ENCODE measurements around the gene RSU1.

The RSU1 gene

DNA sequence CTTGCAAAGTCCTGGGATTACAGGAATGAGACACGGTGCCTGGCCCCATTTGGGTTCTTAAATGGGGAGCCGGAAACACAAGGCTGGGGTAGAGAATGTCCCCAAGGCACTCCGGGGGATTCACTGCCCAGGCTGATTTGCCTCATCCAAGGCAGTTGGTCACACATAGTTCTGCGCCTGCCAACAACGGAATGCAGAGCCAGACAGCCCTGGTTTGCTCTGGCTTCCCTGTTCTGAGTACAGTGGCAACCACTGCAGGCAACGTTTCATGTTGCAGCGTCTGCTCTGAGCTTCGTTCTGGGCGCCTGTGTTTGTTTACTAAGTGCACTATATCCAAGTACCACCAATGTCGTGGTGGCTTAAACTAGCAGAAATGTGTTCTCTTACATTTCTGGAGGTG is 233.8 kb downstream of the RSU1 start:
- ChIA-PET POLR2A (no interaction called here), CTCF (no interaction called here)
- no peak for DNase-seq (ENCODE audit: extremely low spot score)
- TF ChIP-seq, protein P1, sequence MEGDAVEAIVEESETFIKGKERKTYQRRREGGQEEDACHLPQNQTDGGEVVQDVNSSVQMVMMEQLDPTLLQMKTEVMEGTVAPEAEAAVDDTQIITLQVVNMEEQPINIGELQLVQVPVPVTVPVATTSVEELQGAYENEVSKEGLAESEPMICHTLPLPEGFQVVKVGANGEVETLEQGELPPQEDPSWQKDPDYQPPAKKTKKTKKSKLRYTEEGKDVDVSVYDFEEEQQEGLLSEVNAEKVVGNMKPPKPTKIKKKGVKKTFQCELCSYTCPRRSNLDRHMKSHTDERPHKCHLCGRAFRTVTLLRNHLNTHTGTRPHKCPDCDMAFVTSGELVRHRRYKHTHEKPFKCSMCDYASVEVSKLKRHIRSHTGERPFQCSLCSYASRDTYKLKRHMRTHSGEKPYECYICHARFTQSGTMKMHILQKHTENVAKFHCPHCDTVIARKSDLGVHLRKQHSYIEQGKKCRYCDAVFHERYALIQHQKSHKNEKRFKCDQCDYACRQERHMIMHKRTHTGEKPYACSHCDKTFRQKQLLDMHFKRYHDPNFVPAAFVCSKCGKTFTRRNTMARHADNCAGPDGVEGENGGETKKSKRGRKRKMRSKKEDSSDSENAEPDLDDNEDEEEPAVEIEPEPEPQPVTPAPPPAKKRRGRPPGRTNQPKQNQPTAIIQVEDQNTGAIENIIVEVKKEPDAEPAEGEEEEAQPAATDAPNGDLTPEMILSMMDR (IDR thresholded peaks at IDR 0.05; ENCODE audit: control extremely low read depth, extremely low read depth, low read depth, missing control alignments): no peak

DNA sequence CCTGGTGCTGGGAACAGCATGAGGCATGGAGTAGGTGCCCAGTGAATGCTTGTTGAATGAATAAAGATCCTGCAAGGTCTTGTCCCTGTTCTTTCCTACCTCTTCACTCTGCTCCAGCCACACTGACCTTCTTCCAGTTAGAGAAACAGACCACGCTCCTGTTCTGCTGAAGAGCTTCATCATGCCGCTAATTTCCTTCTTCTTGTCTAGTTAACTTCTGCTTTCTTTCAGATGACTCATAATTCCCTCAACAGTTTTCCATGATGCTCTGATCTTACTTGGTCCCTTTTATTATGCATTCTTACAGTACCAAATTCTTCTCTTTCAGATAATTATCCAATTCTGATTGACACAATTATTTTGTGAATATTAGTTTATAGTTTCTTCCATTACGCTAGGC is 236.0 kb downstream of the RSU1 start:
- DNase-seq (ENCODE audit: extremely low spot score): no peak
- ChIA-PET POLR2A (no interaction called here), CTCF (no interaction called here)
- TF ChIP-seq, protein P1 (IDR thresholded peaks at IDR 0.05; ENCODE audit: control extremely low read depth, extremely low read depth, low read depth, missing control alignments): no peak

DNA sequence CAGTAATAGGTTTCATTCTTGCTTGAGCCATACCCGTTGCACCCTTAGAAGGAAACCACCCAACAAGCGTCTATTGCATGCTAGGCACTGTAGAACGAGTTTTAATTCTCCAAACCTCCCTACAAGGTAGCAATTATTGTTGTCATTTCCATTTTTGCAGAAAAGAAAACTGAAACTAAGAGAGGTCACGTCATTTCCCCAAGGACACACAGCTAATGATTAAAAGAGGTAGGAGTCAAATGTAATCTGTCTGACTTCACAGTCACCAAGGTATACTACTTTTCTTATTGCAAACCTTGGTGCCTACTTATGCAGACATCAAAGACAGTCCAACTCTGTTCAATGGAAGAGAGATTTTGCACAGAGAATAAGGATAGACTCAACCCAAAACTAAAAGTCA is 246.5 kb downstream of the RSU1 start:
- ChIA-PET POLR2A (no interaction called here), CTCF (interaction anchor here (2.0 kb wide), 1 partner anchor 12 kb away, joined by 5 read pairs; no protein-coding TSS in a partner anchor)
- DNase-seq (ENCODE audit: extremely low spot score): peak; percentile 45
- TF ChIP-seq, protein P1 (IDR thresholded peaks at IDR 0.05; ENCODE audit: control extremely low read depth, extremely low read depth, low read depth, missing control alignments): no peak

DNA sequence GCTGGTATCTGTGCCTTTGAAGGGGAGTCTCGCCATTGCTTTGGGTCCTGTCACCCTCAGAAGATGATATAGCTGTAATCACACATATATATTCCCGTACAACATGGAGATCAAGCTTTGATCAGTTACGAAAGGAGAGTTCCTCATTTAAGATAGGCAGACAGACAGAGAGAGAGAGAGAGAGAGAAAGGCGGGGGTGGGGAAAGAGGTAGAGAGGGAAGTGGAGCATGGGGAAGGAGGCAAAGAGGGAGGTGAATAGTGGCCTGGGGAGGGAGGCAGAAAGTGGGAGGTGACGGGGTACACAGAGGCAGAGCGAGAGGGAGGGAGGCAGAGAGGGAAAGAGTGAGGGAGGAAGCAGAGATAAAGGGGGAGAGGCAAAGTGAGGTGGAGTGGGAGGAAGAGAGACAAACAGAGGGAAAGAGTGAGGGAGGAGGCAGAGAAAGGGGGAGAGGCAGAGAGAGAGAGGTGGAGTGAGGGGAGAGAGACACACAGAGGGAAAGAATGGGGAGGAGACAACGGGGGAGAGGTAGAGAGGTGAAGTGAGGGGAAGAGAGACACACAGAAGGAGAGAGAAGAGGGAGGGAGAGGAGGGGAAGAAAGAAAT is 250.9 kb downstream of the RSU1 start:
- ChIA-PET POLR2A (no interaction called here), CTCF (interaction anchor here (1.3 to 2.5 kb wide), 2 partner anchors 11 to 21 kb away, joined by 4 to 6 read pairs; no protein-coding TSS in a partner anchor)
- TF ChIP-seq, protein P1 (IDR thresholded peaks at IDR 0.05; ENCODE audit: control extremely low read depth, extremely low read depth, low read depth, missing control alignments): no peak
- no peak for DNase-seq (ENCODE audit: extremely low spot score)

DNA sequence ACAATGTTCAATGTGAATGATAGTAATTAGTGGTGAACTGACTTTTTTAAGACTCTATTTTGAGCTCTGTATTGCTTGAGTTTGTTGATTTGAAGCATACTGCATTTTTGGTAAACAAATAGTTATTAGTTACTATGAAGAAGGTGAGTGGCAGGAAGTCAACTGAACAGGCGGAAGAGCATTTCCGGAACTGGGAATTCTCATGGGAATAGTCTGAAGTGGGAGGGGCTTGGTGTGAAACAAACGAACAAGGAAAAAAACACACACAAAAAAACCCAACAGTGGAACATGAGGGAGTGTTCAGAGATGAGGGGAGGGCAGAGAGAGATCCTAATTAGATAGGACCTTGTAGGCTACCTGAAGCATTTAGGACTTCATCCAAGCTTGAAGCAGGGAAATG is 251.6 kb downstream of the RSU1 start:
- TF ChIP-seq, protein P1 (IDR thresholded peaks at IDR 0.05; ENCODE audit: control extremely low read depth, extremely low read depth, low read depth, missing control alignments): no peak
- DNase-seq (ENCODE audit: extremely low spot score): no peak
- POLR2A ChIA-PET: no interaction called here
- CTCF ChIA-PET: interaction anchor here (1.3 to 2.5 kb wide), 2 partner anchors 12 to 20 kb away, joined by 4 to 6 read pairs; no protein-coding TSS in a partner anchor

DNA sequence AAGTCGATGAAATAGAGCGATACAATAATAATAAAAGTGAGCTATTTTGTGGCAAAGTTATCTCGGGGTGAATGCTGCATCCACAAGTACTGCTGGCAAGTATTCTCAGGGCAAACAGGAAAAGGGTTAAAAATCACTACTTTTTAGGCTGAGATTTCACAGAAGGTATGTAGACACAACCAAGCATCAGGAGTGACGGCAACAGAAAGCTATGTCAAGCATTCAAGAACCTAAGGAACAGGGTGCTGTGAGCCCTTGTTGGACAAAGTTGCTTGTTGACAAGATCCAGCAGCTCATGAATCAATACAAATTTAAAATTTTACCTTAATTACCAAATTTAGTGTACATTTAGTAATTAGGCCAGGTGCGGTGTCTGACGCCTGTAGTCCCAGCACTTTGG is 254.3 kb downstream of the RSU1 start:
- ChIA-PET POLR2A (no interaction called here), CTCF (no interaction called here)
- no peak for DNase-seq (ENCODE audit: extremely low spot score)
- TF ChIP-seq, protein P1 (IDR thresholded peaks at IDR 0.05; ENCODE audit: control extremely low read depth, extremely low read depth, low read depth, missing control alignments): no peak
